GM18873 (cell line): Measurements from ENCODE around the gene TMX2.

Experiments used
- ATAC-seq: cut with Tn5 transposase; IDR thresholded peaks from one replicate; pipeline ENCODE4 v1.9.1; 2021; ENCODE audit warnings: mild to moderate bottlenecking, moderate library complexity, moderate number of reproducible peaks; ENCODE audit not compliant: unreplicated experiment, low FRiP score

TMX2 gene

DNA sequence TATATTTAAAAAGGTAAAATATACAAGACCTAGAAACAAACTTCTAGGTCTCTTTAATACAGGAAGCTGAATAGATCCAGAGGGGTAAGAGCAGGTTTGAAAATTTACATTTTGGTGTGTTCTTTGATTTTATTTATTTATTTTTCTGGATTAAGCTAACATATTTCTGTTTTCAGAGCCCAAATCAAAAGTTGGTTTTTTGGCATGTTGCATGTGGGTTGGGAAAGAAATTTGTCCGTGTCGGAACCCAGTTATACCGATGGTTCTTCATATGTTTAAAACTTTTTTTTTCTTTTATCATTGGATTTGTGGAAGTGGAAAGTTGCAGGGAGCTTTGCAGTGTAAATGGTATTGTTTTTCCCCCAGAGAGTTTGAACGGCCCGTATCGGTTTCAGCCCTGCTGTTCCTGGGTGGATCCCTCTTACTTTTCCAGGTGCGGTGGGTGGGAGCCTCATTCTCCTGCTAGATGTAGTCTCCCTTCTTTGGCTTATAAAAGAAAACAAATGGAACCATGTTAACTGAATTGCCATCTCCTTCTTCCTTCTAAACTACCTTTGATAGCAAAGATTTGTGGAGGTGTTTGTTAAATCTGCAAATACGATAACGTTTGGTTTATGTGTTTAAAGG lies 50.0 kb downstream of the TMX2 start:
- ATAC-seq = no peak

DNA sequence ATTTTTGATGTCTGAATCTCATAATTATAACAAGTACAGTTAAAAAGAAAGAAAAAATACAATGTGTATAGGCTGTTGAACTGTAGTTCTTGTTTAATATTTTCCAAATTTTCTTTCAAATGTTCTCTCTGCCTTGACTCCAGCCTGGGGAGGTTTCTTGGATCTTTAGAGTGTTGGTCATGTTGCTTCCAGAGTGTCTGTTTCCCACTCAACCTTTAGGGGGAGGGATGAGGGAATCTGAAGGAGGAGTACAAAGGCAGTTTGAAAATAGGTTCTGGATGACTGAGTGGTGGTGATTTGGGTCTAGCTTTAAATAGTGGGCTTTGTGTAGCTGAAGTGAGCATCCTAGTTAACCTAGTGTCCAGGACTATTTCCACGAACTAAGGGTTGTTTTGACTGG lies 51.2 kb downstream of the TMX2 start:
- ATAC-seq = no peak

DNA sequence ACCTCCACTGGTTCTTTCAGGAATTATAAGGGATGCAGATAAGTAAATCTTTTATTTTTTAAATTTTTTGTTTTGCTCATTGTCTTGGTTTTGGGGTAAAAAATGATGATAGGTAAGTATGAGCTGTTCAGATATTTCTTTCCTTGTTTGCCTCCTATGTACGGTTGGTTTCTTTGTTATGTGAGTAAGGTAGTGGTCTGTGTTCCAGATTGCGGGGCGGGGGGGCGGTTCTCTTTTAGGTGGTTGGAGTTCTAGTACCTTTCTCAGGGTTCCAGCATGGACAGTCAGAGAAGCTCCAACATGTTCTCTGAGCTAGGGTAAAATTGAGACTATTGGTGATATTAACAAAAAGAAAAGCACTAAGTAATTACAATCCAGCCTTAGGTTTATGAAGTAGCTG lies 51.6 kb downstream of the TMX2 start:
- no peak for ATAC-seq

DNA sequence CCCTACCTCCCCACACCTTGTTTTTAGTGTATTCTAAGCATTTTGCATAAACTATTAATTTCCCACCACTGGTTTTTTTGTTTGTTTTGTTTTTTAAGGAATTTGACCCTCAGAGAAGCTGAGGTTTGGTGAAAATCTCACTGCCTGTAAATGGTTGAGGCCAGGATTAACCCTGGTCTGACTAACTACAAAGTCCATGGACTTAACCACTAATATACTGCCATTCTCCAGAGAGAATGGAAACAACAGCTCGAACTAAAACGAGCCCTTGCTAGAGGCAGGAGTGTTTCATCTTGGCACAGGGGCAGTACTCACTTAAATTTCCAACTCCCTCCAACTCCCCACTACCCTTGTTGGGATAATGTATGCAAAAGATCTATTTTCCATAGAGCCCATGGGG lies 52.2 kb downstream of the TMX2 start:
- ATAC-seq = no peak

DNA sequence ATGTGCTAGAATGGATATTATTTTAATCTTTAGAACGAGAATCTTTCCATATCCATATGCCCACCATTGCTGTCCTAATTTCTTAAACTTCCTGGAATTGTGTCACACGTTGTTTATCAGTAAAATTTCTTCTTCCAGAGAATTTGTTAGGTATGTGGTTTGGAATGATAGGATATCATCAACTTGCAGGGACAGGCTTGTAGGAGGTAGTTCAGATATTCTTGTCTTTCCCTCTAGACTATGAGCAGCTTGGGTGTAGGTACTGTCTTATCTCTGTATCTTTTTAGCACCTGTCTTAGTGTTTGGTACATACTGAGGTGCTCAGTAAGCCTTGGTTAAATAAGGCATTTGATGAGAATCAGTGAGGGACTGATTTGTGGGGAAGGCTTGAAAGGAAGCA lies 52.6 kb downstream of the TMX2 start:
- ATAC-seq = no peak

DNA sequence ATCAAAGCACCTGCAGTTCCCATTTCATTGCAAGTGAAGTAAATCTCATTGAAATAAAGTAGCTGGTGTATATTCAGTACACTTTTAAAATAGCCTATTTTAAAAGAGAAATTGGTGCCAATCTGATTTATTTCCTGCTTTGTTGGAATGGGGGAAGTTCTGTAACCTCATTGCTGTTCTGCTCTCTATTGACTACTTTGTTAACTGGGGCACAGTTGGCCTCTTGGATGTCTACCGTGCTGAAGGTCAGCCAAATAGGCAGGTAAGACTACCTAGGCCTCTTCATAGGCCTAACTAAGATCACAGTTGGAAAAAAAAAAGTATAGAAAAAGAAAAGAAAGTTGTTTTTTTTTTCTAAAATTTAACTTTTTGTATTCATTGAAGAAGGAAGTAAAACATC lies 58.4 kb downstream of the TMX2 start:
- ATAC-seq = no peak

DNA sequence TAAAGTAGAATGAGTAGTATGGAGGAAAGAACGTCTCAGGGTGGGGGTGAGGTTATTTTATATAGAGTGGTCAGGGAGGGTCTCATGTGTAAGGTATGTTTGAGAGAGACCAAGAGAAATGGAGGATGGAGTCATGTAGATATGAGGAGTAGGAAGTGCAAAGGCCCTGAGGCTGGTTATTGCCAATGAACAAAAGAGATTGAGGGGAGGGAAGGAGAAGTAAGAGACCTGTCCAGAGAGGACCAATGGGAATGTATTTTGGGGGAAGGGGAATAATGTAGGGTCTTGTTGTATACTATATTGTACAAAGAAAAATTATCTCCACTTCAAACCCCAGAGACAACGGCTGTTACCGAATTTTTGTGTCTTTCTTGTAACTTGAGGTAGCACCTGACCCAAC lies 59.0 kb downstream of the TMX2 start:
- ATAC-seq = no peak

DNA sequence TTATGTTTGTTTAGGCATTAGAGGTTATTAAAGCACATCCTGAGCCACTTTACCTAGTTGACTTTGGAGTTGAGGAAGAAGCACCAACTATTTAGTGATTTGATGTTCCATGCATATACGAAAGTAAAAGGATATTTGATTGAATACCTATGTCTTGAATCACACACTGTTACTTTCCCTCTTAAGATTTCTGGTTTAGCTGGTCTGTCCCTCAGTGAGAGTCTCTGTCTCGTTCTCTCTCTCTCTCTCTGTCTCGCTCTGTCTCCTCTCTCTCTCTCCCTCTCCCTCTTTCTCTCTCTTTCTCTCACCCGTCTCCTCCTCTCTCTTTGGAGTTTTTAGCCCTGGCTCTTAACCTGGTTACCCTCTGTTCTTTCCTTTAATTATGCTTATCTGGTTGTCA lies 60.2 kb downstream of the TMX2 start:
- ATAC-seq = no peak

DNA sequence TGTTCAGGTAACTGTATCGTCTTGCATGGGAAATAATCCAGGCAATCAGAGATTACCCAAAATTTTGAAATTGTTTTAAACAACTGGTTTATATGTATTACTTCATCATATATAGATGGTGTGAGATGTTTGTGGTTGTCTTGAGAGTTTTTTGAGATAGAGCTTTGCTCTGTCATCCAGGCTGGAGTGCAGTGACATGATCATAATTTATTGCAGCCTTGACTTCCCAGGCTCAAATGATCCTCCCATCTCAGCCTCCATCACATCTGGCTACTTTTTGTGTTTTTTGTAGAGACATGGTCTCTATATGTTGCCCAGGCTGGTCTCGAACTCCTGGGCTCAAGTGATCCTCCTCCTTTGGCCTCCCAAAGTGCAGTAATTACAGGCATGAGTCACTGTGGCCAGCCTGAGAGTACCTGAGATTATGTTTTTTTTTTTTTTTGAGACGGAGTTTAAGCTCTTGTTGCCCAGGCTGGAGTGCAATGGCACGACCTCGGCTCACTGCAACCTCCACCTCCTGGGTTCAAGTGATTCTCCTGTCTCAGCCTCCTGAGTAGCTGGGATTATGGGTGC lies 60.7 kb downstream of the TMX2 start:
- ATAC-seq = no peak

DNA sequence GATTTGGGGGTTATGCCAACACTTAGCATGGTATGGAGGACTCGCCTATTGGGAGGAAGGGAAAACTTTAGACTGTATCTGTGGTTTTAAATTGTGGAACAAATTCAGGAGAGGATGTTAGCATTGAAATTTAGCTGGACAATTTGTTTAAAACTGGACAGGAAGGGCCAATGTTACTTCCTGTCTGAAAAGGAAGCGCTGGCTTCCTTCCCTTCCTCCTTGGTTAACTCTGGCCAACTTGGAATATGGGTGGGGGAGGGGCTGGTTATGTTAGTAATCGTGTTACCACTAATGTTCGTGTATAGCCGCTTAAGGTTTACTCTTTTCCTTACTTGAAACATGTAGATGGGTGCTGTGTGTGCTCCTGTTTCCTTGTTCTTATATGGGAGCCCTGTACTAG lies 63.1 kb downstream of the TMX2 start:
- ATAC-seq = no peak

DNA sequence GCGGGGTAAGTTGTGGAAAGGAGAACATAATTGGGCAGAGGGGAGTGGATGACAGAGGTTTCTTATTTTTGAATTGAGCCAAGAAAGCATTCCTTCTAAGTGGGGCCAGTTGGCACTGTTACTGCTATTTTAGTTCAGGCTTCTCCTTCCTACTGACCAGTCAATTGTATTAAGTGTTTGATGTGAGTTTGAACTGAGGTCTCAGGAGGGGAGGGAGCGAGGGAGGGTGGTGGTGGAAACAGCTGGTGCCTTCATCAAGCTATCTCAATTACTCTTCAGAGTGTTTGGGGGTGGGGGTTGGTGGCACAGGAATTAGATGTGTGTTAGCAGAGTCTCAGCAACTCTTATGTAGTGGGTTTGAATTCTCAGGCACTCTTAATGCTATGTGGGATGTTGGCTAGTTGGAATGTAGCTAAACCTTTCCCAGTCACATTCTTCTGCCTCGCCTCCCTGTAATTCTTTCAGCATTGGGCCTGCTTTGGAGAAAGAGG lies 63.7 kb downstream of the TMX2 start:
- ATAC-seq = no peak

DNA sequence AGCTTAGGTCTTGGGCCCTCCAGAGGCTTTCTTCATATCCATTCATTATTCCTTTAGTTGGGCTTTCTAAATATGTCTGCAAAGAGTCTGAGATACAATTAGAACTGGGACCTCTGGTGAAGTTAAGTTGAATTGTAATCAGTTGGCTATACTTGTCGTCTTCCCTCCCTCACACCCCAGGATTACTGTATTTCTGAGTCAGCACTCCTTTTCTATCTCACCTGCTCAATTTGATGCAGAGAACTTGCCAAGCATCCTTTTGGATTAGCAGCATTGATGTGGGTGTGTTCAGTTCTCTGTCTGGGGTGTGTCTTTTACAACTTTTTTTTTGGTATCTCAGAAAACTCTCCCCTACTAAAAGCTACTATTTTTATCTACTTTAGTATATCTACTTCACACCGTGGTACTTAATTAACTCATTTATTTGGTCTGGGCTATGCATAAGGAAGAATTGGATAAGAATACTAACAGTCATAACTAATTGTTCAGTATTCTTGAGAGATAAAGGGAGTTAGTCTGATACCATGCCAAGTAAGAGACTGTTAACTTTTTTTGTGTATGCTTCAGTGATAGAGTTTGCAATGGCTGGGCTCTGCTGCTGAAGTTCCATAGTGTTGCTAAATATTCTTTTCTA lies 64.3 kb downstream of the TMX2 start:
- no peak for ATAC-seq

DNA sequence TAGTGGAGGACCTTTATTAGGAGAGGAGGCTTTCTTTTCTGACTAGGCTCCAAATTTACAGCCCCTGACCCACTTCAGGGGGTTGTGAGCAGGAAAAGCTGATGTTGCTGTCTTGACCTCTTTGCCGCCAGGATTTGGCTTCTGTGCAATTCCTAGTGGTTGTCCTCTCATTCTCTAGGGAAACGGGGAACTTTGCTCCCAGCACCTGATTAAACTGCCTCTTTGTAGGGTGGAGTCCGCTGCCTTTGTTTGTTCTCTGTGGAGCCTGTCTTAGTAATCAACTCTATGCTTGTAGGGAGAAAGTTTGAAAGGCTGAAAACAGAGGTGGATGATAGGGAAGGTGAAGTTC lies 65.5 kb downstream of the TMX2 start:
- ATAC-seq = no peak

DNA sequence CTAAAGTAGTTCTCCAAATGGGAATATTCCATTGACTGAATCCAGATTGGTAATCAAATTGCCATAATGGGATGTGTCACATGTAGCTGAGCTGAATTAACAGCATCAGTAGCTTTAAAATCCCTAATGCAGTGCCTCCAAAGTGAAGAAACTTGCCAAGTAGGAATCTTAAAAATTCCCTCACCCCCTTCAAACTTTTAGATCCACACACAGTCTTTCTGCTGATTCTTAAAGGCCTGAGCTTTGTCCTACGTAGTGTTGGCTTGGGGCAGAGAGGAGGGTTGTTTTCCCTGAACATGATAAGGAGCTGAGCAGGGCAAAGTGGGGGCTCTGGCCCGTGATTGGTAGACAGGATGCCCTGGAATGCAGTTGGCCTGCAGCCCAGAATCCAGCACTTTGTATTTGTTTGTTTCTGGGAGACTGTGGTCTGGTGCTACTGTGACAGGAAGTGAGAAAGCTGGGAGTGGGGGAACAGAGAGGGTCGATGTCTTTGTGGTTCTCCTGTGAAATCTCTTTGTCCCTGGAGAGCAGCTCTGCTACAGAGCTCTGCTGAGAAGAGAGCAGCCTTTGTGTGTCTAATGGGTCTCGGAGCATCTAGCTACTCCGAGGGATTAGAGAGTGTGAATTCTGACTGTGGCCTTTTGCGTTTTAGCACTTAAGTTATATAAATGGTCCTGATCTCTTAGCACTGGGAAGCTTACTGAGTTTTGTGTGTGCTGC lies 66.1 kb downstream of the TMX2 start:
- ATAC-seq = no peak

DNA sequence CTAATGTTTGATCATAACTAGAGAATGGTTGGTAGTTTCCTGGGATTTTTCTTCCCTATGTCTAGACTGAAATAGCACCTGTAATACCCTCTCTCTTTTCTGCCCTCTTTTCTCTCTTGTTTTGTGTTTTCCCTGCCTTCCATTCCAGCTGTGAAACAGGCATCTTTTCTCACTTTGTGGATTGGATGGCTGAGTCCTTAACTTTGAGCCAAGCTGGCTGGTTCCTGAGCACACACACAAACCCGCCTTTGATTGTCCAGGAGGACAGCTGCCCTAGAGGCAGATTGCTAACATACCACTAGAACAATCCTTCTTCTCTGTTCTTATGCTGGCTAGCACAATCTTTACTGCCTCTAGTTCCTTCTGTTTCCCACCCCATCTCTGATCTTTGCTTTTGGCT lies 66.9 kb downstream of the TMX2 start:
- no peak for ATAC-seq

DNA sequence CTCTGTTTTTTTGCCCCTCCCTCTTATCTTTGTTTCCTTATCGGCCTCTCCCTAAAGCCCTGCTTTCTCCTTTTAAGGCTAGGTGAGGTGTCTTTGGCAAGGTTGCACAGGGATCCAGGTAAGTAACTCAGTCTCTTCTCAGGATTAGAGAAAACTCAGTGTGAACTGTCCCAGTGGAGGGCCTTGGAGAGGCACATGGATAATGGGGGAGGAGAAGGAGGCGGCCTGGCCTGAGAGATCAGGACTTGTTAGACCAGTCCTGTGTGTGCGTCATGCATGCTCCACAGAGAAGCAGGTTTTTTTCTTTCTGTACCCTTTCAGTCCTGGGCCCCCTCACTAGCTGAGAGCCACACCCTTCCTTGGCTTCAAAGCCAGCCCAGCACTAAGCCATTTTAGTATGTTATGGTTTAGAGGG lies 69.1 kb downstream of the TMX2 start:
- ATAC-seq = no peak

DNA sequence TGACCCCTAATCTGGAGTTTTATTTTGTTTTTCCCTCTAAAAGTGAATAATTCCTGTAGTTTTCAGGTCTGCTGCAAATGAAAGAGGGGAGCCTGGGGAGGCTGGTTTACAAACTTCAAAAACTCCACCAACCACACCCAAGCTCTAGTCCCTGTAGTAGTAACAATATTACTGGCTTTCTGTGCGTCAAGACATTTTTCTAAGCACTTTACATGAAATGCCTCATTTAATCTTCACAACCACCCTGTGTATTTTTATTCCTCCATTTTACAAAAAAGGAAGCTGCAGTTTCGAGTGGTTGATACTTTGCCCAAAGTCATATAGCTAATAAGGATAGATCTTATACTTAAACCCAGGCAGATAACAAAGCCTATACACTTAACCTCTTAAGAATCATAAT lies 72.7 kb downstream of the TMX2 start:
- no peak for ATAC-seq

DNA sequence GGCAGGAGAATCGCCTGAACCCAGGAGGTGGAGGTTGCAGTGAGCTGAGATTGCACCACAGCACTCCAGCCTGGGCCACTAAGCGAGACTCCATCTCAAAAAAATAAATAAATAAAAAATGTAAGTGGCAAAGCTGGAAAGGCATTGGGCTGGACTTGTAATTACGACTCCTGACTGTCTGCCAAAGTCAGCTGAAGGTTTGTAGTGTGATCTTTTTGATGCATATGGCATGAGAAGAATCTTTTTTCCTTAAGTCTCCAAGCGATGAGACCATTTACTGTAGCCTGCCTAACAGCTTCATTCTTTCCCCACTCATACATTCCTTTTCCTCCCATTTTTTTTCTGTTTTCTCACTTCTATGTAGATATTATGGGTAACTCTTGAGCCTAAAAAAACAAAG lies 74.0 kb downstream of the TMX2 start:
- ATAC-seq = no peak

DNA sequence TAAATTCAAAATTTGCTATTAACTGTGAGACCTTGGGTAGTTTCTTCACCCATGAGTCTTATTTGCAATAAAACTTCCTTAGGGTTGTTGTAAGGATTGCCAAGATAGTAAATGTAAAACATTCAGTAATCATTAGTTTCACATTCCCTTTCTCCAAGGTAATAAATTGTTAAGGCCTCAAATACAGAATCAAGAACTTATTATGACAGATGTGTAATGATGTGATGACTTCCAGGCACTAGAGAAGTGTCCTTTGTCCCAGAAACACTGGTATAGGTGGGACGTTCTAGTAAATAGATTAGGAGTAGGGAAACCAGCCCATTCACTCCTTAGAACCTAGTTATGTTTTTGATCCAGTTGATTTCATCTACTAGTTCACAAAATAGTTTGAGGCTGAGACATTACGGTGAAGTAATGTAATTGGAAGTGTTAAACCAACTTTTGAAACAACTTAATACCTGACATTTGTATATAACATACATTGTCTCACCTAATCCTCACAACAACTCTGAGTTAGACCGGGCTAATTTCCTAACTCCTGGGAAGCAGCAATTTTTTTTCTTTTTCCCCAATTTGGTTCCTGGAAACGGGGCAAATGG lies 74.7 kb downstream of the TMX2 start:
- no peak for ATAC-seq

DNA sequence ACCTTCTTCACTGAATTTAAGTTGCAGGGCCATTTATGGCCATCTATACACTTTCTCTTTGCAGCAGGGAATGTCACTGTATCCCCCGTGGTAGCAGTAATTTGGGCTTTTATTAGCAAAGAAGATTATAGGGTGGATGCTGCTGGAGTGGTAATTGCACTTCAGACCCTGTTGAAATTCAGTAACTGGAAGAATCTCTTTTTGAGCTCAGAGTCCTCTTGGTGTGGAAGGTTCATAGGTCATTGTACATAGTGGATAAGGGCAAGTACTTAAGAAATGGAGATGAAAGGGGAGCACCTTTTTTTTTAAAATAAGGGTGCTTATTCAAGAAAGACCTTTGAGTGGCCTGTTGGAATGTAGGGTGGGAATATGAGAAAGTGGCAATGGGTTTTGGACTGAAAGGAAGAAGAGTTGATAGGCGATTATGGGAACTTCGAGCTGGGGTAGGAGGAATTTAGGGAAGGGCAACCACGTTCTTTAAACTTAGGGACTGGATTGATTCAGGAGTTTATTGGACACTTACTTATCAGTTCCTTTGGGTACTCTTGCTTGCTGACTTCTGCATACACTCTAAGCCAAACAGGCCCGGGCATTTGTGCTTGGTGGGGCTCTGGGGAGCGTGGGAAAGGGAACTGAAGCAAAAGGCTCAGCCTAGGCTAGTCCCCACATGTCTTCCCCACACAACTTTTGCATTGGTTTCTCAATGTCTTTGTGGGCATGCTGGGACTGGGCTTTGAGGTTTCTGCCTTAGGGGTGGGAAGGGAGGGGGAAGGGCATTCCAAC lies 75.7 kb downstream of the TMX2 start:
- no peak for ATAC-seq

DNA sequence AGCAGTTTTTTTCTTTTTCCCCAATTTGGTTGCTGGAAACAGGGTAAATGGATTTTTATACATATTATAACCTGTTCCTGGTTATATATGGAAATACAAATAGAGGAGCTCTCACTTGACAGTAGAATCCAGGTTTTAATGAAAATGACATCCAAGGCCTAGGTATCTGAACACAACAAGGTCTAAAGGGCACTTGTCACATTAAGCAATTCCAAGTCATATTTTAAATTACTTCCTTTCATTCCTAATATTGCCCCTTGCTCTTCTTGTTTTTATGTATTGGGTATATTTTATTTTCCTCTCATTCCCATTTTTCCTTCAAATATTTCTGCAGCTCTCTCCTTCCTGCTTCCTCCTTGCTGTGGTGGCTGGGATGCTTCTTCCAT lies 76.3 kb downstream of the TMX2 start:
- no peak for ATAC-seq
